Mesodermal cell (in vitro differentiated cells): ENCODE results near the gene TNIP1.

Source experiments
- H3K27ac ChIP-seq: 2 replicates; pipeline ENCODE4 v1.7.0; 2013; ENCODE audit warnings: mild to moderate bottlenecking, low read depth, low read length, moderate library complexity; ENCODE audit not compliant: severe bottlenecking
- H3K36me3 ChIP-seq: 2 replicates; pipeline ENCODE4 v1.7.1; 2013; ENCODE audit warnings: mild to moderate bottlenecking, low read length, moderate library complexity; ENCODE audit not compliant: control insufficient read depth, insufficient read depth
- H3K4me1 ChIP-seq: one replicate; pipeline ENCODE4 v1.7.1; 2013; ENCODE audit warnings: mild to moderate bottlenecking, low read length; ENCODE audit not compliant: insufficient read depth, control insufficient read depth, poor library complexity, severe bottlenecking
- H3K4me3 ChIP-seq: 2 replicates; pipeline ENCODE4 v1.7.0; 2013; ENCODE audit warnings: low read length, control low read depth, mild to moderate bottlenecking; ENCODE audit not compliant: insufficient read depth, poor library complexity, severe bottlenecking; ENCODE audit errors: extremely low read depth
- H3K9me3 ChIP-seq: 2 replicates; pipeline ENCODE4 v1.7.1; 2013; ENCODE audit warnings: mild to moderate bottlenecking, low read length, moderate library complexity; ENCODE audit not compliant: control insufficient read depth
- WGBS, 2 experiments: methylation state at CpG; one replicate each; pipeline ENCODE4 v1.1.5; 2013; ENCODE audit warnings: missing lambda C conversion rate in 2 of 2; ENCODE audit not compliant: insufficient coverage in 2 of 2; 5-methylcytosine and 5-hydroxymethylcytosine counted together

The TNIP1 gene

GRCh38 chr5:151029179-151030055 lies 51.4 kb downstream of the TNIP1 start:
- H3K4me3 ChIP-seq: no peak overlapping the region
- H3K4me1 ChIP-seq: no peaks in the 10 kb centered on the region
- H3K27ac ChIP-seq: no peak overlapping the region
- peaks cover 60% of the 10 kb centered on the region for H3K36me3 ChIP-seq
- no peaks in the 10 kb centered on the region for H3K9me3 ChIP-seq
- WGBS, 2 experiments: 96 to 99% methylated on average over 6 to 9 of the region's 9 CpGs

- Histone ChIP-seq H3K4me1 (no peaks in the 10 kb centered on the region), H3K9me3 (no peaks in the 10 kb centered on the region), H3K27ac (no peak overlapping the region), H3K4me3 (no peak overlapping the region), H3K36me3 (peaks cover 54% of the 10 kb centered on the region)
- whole genome bisulfite sequencing, 2 experiments: 95 to 96% methylated on average over 5 to 6 of the region's 8 CpGs
Observed at GRCh38 chr5:151028717-151029116, 52.1 kb downstream of the TNIP1 start.

- Histone ChIP-seq H3K4me3 (no peak overlapping the region), H3K36me3 (peaks cover 47% of the 10 kb centered on the region), H3K9me3 (no peaks in the 10 kb centered on the region), H3K4me1 (no peaks in the 10 kb centered on the region), H3K27ac (no peak overlapping the region)
- WGBS, 2 experiments: 93 to 97% methylated on average over 5 to 7 of the region's 11 CpGs
Observed at GRCh38 chr5:151027961-151028479, 52.8 kb downstream of the TNIP1 start.

GRCh38 chr5:151026679-151027078 lies 54.2 kb downstream of the TNIP1 start:
- Histone ChIP-seq H3K4me3 (no peak overlapping the region), H3K27ac (no peak overlapping the region), H3K36me3 (peaks cover 37% of the 10 kb centered on the region), H3K4me1 (no peaks in the 10 kb centered on the region), H3K9me3 (no peaks in the 10 kb centered on the region)
- WGBS, 2 experiments: 89 to 95% methylated on average over 5 to 7 of the region's 7 CpGs

GRCh38 chr5:151026088-151026487 lies 54.7 kb downstream of the TNIP1 start:
- H3K9me3 ChIP-seq: no peaks in the 10 kb centered on the region
- peaks cover 31% of the 10 kb centered on the region for H3K36me3 ChIP-seq
- no peaks in the 10 kb centered on the region for H3K4me1 ChIP-seq
- WGBS, 2 experiments: 93 to 94% methylated on average over 8 of the region's 9 CpGs
- H3K4me3 ChIP-seq: no peak overlapping the region
- H3K27ac ChIP-seq: no peak overlapping the region

GRCh38 chr5:151025250-151025606 lies 55.6 kb downstream of the TNIP1 start:
- no peak overlapping the region for H3K27ac ChIP-seq
- H3K36me3 ChIP-seq: peaks cover 23% of the 10 kb centered on the region
- no peaks in the 10 kb centered on the region for H3K9me3 ChIP-seq
- H3K4me3 ChIP-seq: no peak overlapping the region
- no peaks in the 10 kb centered on the region for H3K4me1 ChIP-seq
- 91 to 93% methylated on average over 6 of the region's 7 CpGs for WGBS, 2 experiments

- peaks cover 18% of the 10 kb centered on the region for H3K36me3 ChIP-seq
- H3K4me3 ChIP-seq: no peak overlapping the region
- no peaks in the 10 kb centered on the region for H3K9me3 ChIP-seq
- 91 to 92% methylated on average over 4 of the region's 7 CpGs for WGBS, 2 experiments
- H3K4me1 ChIP-seq: no peaks in the 10 kb centered on the region
- H3K27ac ChIP-seq: no peak overlapping the region
Observed at GRCh38 chr5:151024440-151025249, 56.2 kb downstream of the TNIP1 start.

GRCh38 chr5:151023651-151024050 lies 57.2 kb downstream of the TNIP1 start:
- H3K27ac ChIP-seq: no peak overlapping the region
- H3K36me3 ChIP-seq: peaks cover 8% of the 10 kb centered on the region
- WGBS, 2 experiments: 93 to 98% methylated on average over 5 to 6 of the region's 8 CpGs
- H3K9me3 ChIP-seq: no peaks in the 10 kb centered on the region
- no peaks in the 10 kb centered on the region for H3K4me1 ChIP-seq
- no peak overlapping the region for H3K4me3 ChIP-seq

- 91 to 96% methylated on average over 4 of the region's 5 CpGs for WGBS, 2 experiments
Observed at GRCh38 chr5:151023047-151023615, 57.7 kb downstream of the TNIP1 start.

GRCh38 chr5:151022511-151023018 lies 58.3 kb downstream of the TNIP1 start:
- Histone ChIP-seq H3K27ac (no peak overlapping the region), H3K36me3 (no peaks in the 10 kb centered on the region), H3K4me1 (no peaks in the 10 kb centered on the region), H3K4me3 (no peak overlapping the region), H3K9me3 (no peaks in the 10 kb centered on the region)
- WGBS, 2 experiments: 83 to 92% methylated on average over 4 of the region's 7 CpGs

More at GRCh38 chr5:151023047-151023615, 57.7 kb downstream of the TNIP1 start:
- no peaks in the 10 kb centered on the region for H3K4me1 ChIP-seq
- peaks cover 2% of the 10 kb centered on the region for H3K36me3 ChIP-seq
- H3K4me3 ChIP-seq: no peak overlapping the region
- H3K9me3 ChIP-seq: no peaks in the 10 kb centered on the region
- no peak overlapping the region for H3K27ac ChIP-seq
